Stimulated activated CD4-positive, alpha-beta T cell treated with anti-CD3 and anti-CD28 coated beads, Interleukin-15, amount 100 ng/mL, for 48 hours (primary cell): ENCODE results near the gene DCDC2.
"Not testable (repeated sequence)": the region's sequence is repeated elsewhere in the genome, so short reads cannot be mapped to it uniquely, and the experiment has no call there.

Experiments used
- DNase-seq, 2 donors: peaks; one replicate each; pipeline ENCODE4 v3.0.0-alpha.2; 2020; ENCODE audit warnings: low read depth in 2 of 2

DCDC2 gene

DNA sequence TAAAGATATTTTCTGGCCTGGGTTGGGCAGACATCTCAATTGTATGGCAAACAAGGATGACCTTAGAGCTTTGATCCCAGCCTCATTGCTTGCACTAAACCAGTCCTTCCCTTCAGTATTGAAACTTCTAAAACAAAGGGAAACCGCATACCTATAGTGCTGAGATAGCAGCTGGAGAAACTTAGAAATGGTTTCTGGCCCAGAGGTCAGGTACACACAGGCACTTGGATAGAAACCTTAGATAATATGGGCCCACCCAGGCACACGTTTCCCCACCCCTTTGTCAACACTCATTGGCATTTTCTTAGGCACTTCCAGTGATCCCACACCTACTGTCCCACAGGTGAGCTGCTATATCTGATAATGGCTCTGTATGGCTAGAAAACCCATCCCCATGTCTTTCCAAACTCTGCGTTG, 209.7 kb downstream of the DCDC2 start:
- no peak for DNase-seq

DNA sequence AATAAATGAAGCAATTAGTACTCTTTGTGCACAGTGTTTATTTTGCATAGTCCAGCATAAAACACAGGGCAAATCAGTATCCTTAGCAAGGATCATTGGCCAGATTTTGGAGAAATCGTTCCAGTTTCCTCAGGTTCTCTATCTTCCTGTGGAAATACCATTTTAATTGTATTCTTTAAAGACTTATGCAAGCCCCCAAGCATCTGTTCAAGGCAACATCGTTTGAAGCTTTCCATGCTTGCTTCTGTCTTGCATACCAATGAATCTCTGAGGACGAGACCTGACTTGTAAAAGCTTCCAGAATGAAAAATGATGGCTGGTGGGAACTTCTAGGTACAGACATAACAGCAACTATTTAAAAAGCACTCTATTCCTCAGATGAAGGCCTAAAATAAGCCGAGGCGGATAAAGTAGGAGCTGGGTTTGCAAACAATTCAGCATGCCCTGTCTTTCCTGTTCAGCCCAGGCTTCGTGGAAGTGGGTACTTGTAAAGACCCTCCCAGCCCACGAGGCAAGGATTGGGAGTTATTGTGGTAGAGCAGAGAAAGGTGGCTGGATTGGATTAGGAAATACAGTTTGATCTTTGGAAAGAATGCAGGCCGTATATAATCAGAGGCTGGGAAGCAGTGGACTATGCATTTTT, 210.2 kb downstream of the DCDC2 start:
- DNase-seq, result no peak

DNA sequence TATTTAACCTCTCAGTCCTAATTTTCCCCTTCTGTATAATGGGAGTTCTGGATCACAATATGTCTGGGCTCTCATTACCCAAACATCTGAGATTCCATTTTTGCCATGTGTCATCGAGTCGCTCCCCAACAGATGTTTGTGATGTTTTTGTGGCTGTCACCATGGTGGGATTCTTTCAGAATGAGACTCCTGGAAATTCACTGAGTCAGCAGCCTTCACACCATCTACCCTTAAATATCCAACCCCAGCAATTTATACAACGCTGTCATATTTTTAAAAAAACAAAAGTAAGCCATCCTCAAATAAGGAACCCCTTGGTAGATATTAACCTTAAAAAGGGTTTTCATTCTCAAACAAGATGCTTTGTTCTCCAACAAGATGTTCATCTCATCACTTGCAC, 211.0 kb downstream of the DCDC2 start:
- no peak for DNase-seq

- DNase-seq, result no peak
Measured at GRCh38 chr6:24145690-24146131, 212.1 kb downstream of the DCDC2 start.

DNA sequence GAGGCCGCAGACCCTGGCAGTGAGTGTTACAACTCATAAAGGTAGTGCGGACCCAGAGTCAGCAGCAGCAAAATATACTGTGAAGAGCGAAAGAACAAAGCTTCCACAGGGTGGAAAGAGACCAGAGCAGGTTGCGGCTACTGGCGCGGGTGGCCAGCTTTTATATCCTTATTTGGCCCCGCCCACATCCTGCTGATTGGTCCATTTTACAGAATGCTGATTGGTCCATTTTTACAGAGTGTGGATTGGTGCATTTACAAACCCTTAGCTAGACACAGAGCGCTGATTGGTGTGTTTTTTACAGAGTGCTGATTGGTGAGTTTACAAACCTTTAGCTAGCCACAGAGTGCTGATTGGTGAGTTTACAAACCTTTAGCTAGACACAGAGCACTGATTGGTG, 215.1 kb downstream of the DCDC2 start:
- DNase-seq, result not testable (repeated sequence)

DNA sequence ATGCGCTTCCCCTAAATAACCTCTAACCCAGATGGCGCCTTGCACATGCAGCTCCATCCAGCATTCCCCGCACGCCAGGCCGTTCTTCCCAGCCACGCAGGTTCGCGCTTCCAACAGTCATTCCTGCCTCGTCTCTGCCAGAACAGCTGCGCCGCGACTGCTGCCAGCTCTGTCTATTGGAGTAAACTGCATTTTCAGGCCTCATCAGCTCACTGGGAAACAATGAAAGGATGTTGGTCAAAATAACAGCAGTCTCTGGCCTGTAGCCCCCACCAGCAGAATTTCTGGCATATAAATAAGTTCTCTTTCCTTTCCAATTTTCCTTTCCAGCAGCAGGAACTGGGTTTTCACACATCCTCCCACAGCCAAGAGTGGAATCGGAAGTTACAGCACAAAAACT, 217.3 kb downstream of the DCDC2 start:
- DNase-seq, result no peak

- DNase-seq, result no peak
Measured at GRCh38 chr6:24139639-24140038, 218.2 kb downstream of the DCDC2 start.

GRCh38 chr6:24139080-24139479, 218.8 kb downstream of the DCDC2 start:
- DNase-seq, result no peak

- no peak for DNase-seq
Measured at GRCh38 chr6:24131751-24132150, 226.1 kb downstream of the DCDC2 start.

DNA sequence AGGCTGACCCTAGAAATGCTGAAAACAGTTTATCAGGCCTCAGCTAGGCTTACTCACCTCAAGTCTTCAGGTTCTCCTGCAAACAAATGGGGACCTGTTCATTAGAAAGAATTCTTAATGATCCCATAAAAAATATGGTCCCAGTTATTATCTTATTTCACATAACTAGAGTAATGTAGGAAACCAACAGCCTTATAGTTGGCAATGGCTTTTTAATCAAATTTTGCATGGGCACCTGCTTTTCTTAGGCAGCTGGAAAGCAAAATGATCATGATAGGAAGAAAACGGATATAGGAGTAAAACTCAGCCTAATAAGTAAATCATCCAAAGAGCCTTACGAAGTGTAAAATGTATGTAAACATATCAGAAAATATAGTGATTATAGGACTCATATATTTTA, 230.5 kb downstream of the DCDC2 start:
- DNase-seq, result no peak

DNA sequence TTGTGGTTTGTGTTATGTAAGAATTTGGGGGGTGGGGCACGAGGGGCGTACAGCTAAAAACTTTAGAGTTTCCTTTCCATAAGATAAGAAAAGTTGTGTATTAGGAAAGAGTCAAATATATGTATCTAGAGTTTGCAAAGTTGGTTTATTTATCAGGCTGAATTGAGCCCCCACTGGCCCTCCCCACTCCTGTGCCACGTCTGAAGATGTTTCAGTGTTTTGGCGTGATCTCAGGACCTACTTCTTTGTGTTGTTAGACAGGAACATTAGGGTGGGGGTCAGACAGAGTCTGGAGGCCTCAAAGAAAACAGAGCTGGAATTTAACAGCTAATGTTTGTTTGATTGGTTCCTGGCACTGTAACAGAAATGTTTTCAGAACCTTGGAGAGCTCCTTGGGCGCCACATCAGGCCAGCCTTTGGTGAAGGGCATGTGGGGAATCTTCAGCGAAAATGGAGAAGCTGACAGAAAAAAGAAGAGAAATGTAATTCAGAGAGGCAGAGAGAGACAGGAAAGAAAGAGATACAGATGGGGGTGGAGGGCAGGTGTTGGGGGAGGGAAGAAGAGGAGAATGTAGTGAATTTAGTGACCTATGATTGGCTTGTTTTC, 231.2 kb downstream of the DCDC2 start:
- DNase-seq, result no peak

GRCh38 chr6:24125980-24126379, 231.9 kb downstream of the DCDC2 start, which contains the start of gene NRSN1:
Gene NRSN1, plus strand, starts transcription at chr6:24126215. Its CDS starts 8,113 bp downstream, at chr6:24134328.
- DNase-seq, result no peak

DNA sequence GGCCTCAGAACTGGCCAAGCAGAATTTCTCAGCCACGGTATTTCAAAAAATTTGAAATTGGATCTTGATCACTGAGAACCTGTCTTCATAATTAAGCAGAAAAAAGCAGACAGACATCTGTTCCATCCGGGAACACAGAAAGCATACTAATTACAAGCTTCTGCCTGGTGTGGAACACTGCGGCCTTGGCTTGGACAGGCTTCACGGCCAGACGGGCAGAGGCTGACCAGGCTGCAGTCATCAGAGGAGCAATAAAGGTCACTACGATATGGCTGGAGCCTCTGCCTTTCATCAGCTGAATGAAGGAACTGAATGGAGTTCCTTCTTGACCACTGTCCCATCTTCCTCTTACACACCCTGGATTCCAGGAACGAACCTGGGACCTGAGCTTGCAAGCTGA, 235.7 kb downstream of the DCDC2 start:
- no peak for DNase-seq
